ENCODE measurements around the gene IFT57. TPM values are rescaled to one million over a fixed set of nuclear protein-coding genes. Genes with fewer than 3 reads are reported as not detected.

IFT57 gene
- total RNA-seq, 2 experiments from 2014 or later = 29.4 to 29.6 TPM

DNA sequence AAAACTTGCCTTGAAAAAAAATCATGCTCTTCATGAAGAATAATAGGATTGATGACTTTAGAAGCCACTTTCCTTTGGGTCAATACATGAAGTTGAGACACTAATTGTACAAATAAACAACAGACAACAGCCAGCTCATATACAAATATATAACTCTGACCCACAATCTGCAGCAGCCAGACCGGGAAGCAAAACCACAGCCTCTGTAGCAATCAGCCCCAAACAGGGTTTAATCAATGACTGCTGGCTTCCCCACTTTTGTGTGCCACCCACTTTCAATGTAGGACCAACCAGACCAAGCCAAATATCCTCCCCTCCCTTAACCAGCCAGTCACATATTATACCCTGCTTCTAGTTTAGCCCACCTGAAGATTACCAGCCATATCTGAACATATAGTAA lies 39.0 kb downstream of the IFT57 start:
- H3K9me3 Mint-ChIP-seq = peaks cover 7% of the 10 kb centered on the region
- no peak overlapping the region for H3K4me3 Mint-ChIP-seq
- intact Hi-C loops (cut with micrococcal nuclease) = no loop called here
- H3K36me3 Mint-ChIP-seq = peaks cover 29% of the 10 kb centered on the region
- ChIA-PET CTCF (no interaction called here), POLR2A (no interaction called here)
- no peaks in the 10 kb centered on the region for H3K27me3 Mint-ChIP-seq
- peaks cover 7% of the 10 kb centered on the region for H3K4me1 Mint-ChIP-seq (ENCODE audit: low read depth)
- H3K27ac Mint-ChIP-seq = no peak overlapping the region
- DNase-seq = no peak

DNA sequence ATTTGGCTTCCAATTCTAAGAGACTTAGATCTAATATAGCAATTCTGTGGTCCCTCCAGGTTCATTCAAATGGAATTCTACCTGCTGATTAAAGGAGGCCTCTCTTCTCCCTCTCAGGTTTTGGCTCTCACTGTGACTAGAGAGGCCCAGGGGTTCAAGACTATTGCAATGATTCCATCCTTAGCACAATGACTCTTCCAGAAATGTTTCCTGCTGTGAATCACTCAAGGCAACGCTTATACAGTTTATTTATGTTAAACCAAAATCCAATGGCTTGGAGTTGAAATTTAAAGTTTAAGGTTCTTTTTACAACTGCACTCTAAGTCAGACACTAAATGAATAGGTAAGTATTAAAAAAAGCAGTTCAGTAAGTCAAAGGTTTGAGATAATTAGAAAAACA lies 39.9 kb downstream of the IFT57 start:
- CTCF ChIA-PET = no interaction called here
- Mint-ChIP-seq H3K36me3 (peaks cover 24% of the 10 kb centered on the region), H3K4me1 (ENCODE audit: low read depth) (peaks cover 7% of the 10 kb centered on the region), H3K27ac (no peak overlapping the region), H3K27me3 (no peaks in the 10 kb centered on the region), H3K4me3 (no peak overlapping the region), H3K9me3 (peaks cover 7% of the 10 kb centered on the region)
- no peak for DNase-seq
- intact Hi-C loops (cut with micrococcal nuclease) = no loop called here
- POLR2A ChIA-PET = no interaction called here

- no peaks in the 10 kb centered on the region for H3K27me3 Mint-ChIP-seq
- H3K9me3 Mint-ChIP-seq = peaks cover 6% of the 10 kb centered on the region
- H3K27ac Mint-ChIP-seq = no peak overlapping the region
- no peak for DNase-seq
- ChIA-PET POLR2A (no interaction called here), CTCF (interaction anchor here (0.9 kb wide), 1 partner anchor 9 kb away, joined by 3 read pairs; no protein-coding TSS in a partner anchor)
- peaks cover 18% of the 10 kb centered on the region for H3K36me3 Mint-ChIP-seq
- intact Hi-C loops (cut with micrococcal nuclease) = no loop called here
- H3K4me3 Mint-ChIP-seq = no peak overlapping the region
- H3K4me1 Mint-ChIP-seq (ENCODE audit: low read depth) = peaks cover 10% of the 10 kb centered on the region
Measured at GRCh38 chr3:108181172-108181571, 41.1 kb downstream of the IFT57 start.

DNA sequence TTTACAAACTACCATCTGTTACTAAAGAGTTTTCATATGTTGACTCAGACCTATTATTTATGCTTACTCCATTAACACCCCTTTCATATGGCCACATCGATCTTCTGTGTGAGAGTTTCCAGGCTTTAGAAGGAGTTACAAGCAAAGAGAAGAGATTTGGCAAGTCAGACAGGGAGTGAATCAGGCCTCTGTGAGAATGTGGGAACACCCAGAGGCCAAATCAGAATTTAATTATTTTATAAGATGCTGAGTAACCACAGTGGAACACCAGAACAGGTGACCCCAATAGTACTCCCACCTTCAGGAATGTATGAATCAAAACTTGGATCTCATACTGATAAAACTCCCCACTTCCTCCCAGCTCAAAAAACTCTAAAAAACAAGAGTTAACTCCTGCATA lies 42.0 kb downstream of the IFT57 start:
- no peak overlapping the region for H3K4me3 Mint-ChIP-seq
- H3K9me3 Mint-ChIP-seq = peaks cover 5% of the 10 kb centered on the region
- DNase-seq = no peak
- ChIA-PET POLR2A (no interaction called here), CTCF (no interaction called here)
- no peaks in the 10 kb centered on the region for H3K27me3 Mint-ChIP-seq
- intact Hi-C loops (cut with micrococcal nuclease) = no loop called here
- H3K36me3 Mint-ChIP-seq = peaks cover 10% of the 10 kb centered on the region
- no peak overlapping the region for H3K27ac Mint-ChIP-seq
- peaks cover 18% of the 10 kb centered on the region for H3K4me1 Mint-ChIP-seq (ENCODE audit: low read depth)

GRCh38 chr3:108178676-108179075 lies 43.5 kb downstream of the IFT57 start:
- peaks cover 18% of the 10 kb centered on the region for H3K4me1 Mint-ChIP-seq (ENCODE audit: low read depth)
- no peaks in the 10 kb centered on the region for H3K9me3 Mint-ChIP-seq
- POLR2A ChIA-PET = no interaction called here
- no peak for DNase-seq
- no peaks in the 10 kb centered on the region for H3K27me3 Mint-ChIP-seq
- CTCF ChIA-PET = interaction anchor here (0.6 kb wide), 1 partner anchor 382 kb away, joined by 3 read pairs; no protein-coding TSS in a partner anchor
- no peak overlapping the region for H3K27ac Mint-ChIP-seq
- H3K36me3 Mint-ChIP-seq = peaks cover 3% of the 10 kb centered on the region
- no peak overlapping the region for H3K4me3 Mint-ChIP-seq
- intact Hi-C loops (cut with micrococcal nuclease) = no loop called here

DNA sequence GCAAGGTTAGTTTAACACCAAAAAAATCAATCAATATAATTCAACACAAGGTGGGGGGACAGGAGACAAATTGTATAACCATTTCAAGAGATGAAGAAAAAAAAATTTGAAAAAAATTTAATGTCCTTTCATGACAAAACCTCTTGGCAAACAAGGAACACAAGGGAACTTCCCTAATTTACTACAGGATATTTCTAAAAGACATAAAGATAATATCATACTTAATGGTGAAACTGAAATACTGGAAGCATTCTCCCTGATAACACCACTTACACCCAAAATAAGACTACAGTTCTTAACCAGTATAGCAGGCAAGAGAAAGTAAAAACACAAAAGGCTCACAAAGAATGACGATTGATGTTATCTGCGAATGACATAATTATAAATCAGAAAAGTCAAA lies 44.7 kb downstream of the IFT57 start:
- DNase-seq = no peak
- Mint-ChIP-seq H3K4me1 (ENCODE audit: low read depth) (peaks cover 19% of the 10 kb centered on the region), H3K9me3 (no peaks in the 10 kb centered on the region), H3K27ac (no peak overlapping the region), H3K36me3 (peaks cover 3% of the 10 kb centered on the region), H3K27me3 (no peaks in the 10 kb centered on the region), H3K4me3 (no peak overlapping the region)
- ChIA-PET CTCF (no interaction called here), POLR2A (no interaction called here)
- intact Hi-C loops (cut with micrococcal nuclease) = no loop called here

- intact Hi-C loops (cut with micrococcal nuclease) = no loop called here
- Mint-ChIP-seq H3K4me3 (no peak overlapping the region), H3K27ac (no peak overlapping the region), H3K4me1 (ENCODE audit: low read depth) (peaks cover 24% of the 10 kb centered on the region), H3K36me3 (peaks cover 5% of the 10 kb centered on the region), H3K27me3 (no peaks in the 10 kb centered on the region), H3K9me3 (no peaks in the 10 kb centered on the region)
- no peak for DNase-seq
- CTCF ChIA-PET = interaction anchor here (1.2 kb wide), 1 partner anchor 22 kb away, joined by 3 read pairs; no protein-coding TSS in a partner anchor
- POLR2A ChIA-PET = no interaction called here
Measured at GRCh38 chr3:108175352-108175751, 46.9 kb downstream of the IFT57 start.

- Mint-ChIP-seq H3K27me3 (no peaks in the 10 kb centered on the region), H3K4me1 (ENCODE audit: low read depth) (peaks cover 24% of the 10 kb centered on the region), H3K9me3 (no peaks in the 10 kb centered on the region), H3K36me3 (peaks cover 9% of the 10 kb centered on the region), H3K4me3 (no peak overlapping the region), H3K27ac (no peak overlapping the region)
- ChIA-PET POLR2A (no interaction called here), CTCF (interaction anchor here (1.6 kb wide), 1 partner anchor 10 kb away, joined by 3 read pairs; no protein-coding TSS in a partner anchor)
- no peak for DNase-seq
- intact Hi-C loops (cut with micrococcal nuclease) = no loop called here
Measured at GRCh38 chr3:108171106-108171505, 51.1 kb downstream of the IFT57 start.

- POLR2A ChIA-PET = no interaction called here
- CTCF ChIA-PET = interaction anchor here (1.8 kb wide), 1 partner anchor 11 kb away, joined by 5 read pairs; no protein-coding TSS in a partner anchor
- Mint-ChIP-seq H3K9me3 (no peaks in the 10 kb centered on the region), H3K27me3 (no peaks in the 10 kb centered on the region), H3K4me3 (no peak overlapping the region), H3K4me1 (ENCODE audit: low read depth) (peaks cover 10% of the 10 kb centered on the region), H3K36me3 (peaks cover 11% of the 10 kb centered on the region), H3K27ac (no peak overlapping the region)
- no peak for DNase-seq
- intact Hi-C loops (cut with micrococcal nuclease) = no loop called here
Measured at GRCh38 chr3:108164391-108164790, 57.8 kb downstream of the IFT57 start.

- ChIA-PET POLR2A (no interaction called here), CTCF (no interaction called here)
- Mint-ChIP-seq H3K27me3 (no peaks in the 10 kb centered on the region), H3K4me3 (no peak overlapping the region), H3K4me1 (ENCODE audit: low read depth) (peaks cover 10% of the 10 kb centered on the region), H3K9me3 (no peaks in the 10 kb centered on the region), H3K36me3 (peaks cover 4% of the 10 kb centered on the region), H3K27ac (no peak overlapping the region)
- intact Hi-C loops (cut with micrococcal nuclease) = no loop called here
- no peak for DNase-seq
Measured at GRCh38 chr3:108159865-108160264, 62.4 kb downstream of the IFT57 start.

DNA sequence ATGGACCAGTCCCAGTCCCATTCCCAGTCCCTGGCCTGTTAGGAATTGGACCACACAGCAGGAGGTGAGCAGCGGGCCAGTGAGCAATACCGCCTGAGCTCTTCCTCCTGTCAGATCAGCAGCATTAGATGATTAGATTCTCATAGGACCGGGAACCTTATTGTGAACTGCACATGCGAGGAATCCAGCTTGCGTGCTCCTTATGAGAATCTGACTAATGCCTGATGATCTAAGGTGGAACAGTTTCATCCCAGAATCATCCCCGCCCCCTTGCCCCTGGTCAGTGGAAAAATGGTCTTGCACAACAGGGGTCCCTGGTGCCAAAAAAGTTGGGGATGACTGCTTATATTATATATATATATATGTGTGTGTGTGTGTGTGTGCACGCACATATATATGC lies 63.1 kb downstream of the IFT57 start:
- H3K27ac Mint-ChIP-seq = no peak overlapping the region
- no peaks in the 10 kb centered on the region for H3K27me3 Mint-ChIP-seq
- DNase-seq = no peak
- CTCF ChIA-PET = no interaction called here
- POLR2A ChIA-PET = no interaction called here
- peaks cover 4% of the 10 kb centered on the region for H3K36me3 Mint-ChIP-seq
- H3K9me3 Mint-ChIP-seq = no peaks in the 10 kb centered on the region
- H3K4me1 Mint-ChIP-seq (ENCODE audit: low read depth) = peaks cover 10% of the 10 kb centered on the region
- intact Hi-C loops (cut with micrococcal nuclease) = no loop called here
- H3K4me3 Mint-ChIP-seq = no peak overlapping the region

- intact Hi-C loops (cut with micrococcal nuclease) = no loop called here
- H3K36me3 Mint-ChIP-seq = peaks cover 4% of the 10 kb centered on the region
- ChIA-PET CTCF (interaction anchor here (1.2 to 2.0 kb wide), 2 partner anchors 24 to 319 kb away, joined by 3 to 10 read pairs; no protein-coding TSS in a partner anchor), POLR2A (no interaction called here)
- no peak overlapping the region for H3K27ac Mint-ChIP-seq
- no peak for DNase-seq
- H3K4me1 Mint-ChIP-seq (ENCODE audit: low read depth) = peaks cover 14% of the 10 kb centered on the region
- H3K27me3 Mint-ChIP-seq = no peaks in the 10 kb centered on the region
- no peak overlapping the region for H3K4me3 Mint-ChIP-seq
- H3K9me3 Mint-ChIP-seq = no peaks in the 10 kb centered on the region
Measured at GRCh38 chr3:108158251-108158650, 64.0 kb downstream of the IFT57 start.

DNA sequence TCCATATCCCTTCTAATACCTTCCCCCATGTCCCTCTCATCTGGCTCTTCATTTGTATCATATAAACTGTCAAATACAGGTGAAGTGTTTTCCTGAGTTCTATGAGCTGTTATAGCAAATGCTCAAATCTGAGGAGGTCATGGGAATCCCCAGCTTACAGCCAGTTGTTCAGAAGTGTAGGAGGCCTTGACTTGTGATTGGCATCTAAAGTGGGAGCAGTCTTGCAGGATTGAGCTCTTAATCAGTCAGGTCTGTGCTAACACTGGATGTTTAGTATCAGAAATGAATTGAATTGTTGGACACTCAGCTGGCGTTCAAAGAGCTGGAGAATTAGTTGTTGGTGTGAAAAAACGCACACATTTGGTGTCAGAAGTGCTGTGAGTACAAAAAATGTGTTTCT lies 65.0 kb downstream of the IFT57 start:
- H3K4me3 Mint-ChIP-seq = no peak overlapping the region
- no peak for DNase-seq
- no peaks in the 10 kb centered on the region for H3K27me3 Mint-ChIP-seq
- POLR2A ChIA-PET = no interaction called here
- H3K27ac Mint-ChIP-seq = no peak overlapping the region
- peaks cover 22% of the 10 kb centered on the region for H3K4me1 Mint-ChIP-seq (ENCODE audit: low read depth)
- no peaks in the 10 kb centered on the region for H3K9me3 Mint-ChIP-seq
- intact Hi-C loops (cut with micrococcal nuclease) = no loop called here
- peaks cover 2% of the 10 kb centered on the region for H3K36me3 Mint-ChIP-seq
- CTCF ChIA-PET = interaction anchor here (1.2 to 2.0 kb wide), 3 partner anchors 23 to 320 kb away, joined by 3 to 10 read pairs (median 3); no protein-coding TSS in a partner anchor
